HTERT RPE-1 (cell line): ENCODE measurements around the gene FNBP1.

ENCODE experiments used
- in situ Hi-C: fragments of 300-500 bp; cut with MboI; formaldehyde crosslinking; loops from 4 replicates; pipeline ENCODE4 v1.14.3; 2020; ENCODE audit warnings: low sequenced_read_pairs

Gene FNBP1

GRCh38 chr9:129930743-129931142 lies 112.2 kb downstream of the FNBP1 start:
- in situ Hi-C loops = no loop called here

- in situ Hi-C loops = no loop called here
These were observed 113.4 kb downstream of the FNBP1 start for GRCh38 chr9:129929496-129930125.

- in situ Hi-C loops = no loop called here
These were observed 119.4 kb downstream of the FNBP1 start for GRCh38 chr9:129923589-129923988.

- in situ Hi-C loops = no loop called here
These were observed 121.1 kb downstream of the FNBP1 start for GRCh38 chr9:129921905-129922304.

GRCh38 chr9:129919841-129920240 lies 123.1 kb downstream of the FNBP1 start:
- in situ Hi-C loops = no loop called here

GRCh38 chr9:129919277-129919676 lies 123.7 kb downstream of the FNBP1 start:
- in situ Hi-C loops = no loop called here

GRCh38 chr9:129918296-129918950 lies 124.6 kb downstream of the FNBP1 start:
- in situ Hi-C loops = no loop called here

GRCh38 chr9:129916707-129917106 lies 126.3 kb downstream of the FNBP1 start:
- in situ Hi-C loops = no loop called here

- in situ Hi-C loops = no loop called here
These were observed 128.9 kb downstream of the FNBP1 start for GRCh38 chr9:129914051-129914450.

GRCh38 chr9:129910628-129911567 lies 132.1 kb downstream of the FNBP1 start:
- in situ Hi-C loops = no loop called here

- in situ Hi-C loops = no loop called here
These were observed 133.1 kb downstream of the FNBP1 start for GRCh38 chr9:129909851-129910250.

GRCh38 chr9:129908906-129909305 lies 134.1 kb downstream of the FNBP1 start:
- in situ Hi-C loops = no loop called here

GRCh38 chr9:129907201-129907600 lies 135.8 kb downstream of the FNBP1 start:
- in situ Hi-C loops = no loop called here

- in situ Hi-C loops = no loop called here
These were observed 136.7 kb downstream of the FNBP1 start for GRCh38 chr9:129906298-129906697.

GRCh38 chr9:129904734-129905133 lies 138.3 kb downstream of the FNBP1 start:
- in situ Hi-C loops = no loop called here

- in situ Hi-C loops = no loop called here
These were observed 140.3 kb downstream of the FNBP1 start for GRCh38 chr9:129902740-129903134.

- in situ Hi-C loops = no loop called here
These were observed 140.8 kb downstream of the FNBP1 start for GRCh38 chr9:129901993-129902739.

- in situ Hi-C loops = no loop called here
These were observed 142.5 kb downstream of the FNBP1 start for GRCh38 chr9:129900263-129901027.

- in situ Hi-C loops = no loop called here
These were observed 143.4 kb downstream of the FNBP1 start for GRCh38 chr9:129899620-129900019.

- in situ Hi-C loops = no loop called here
These were observed 144.8 kb downstream of the FNBP1 start for GRCh38 chr9:129898185-129898584.
